ENCODE results near the gene CMTR2.

CMTR2 gene

GRCh38 chr16:71264299-71264698 is 24.9 kb downstream of the CMTR2 start:
- no peak for DNase-seq

GRCh38 chr16:71263582-71263981 is 25.6 kb downstream of the CMTR2 start:
- no peak for DNase-seq

GRCh38 chr16:71262391-71262790 is 26.8 kb downstream of the CMTR2 start:
- no peak for DNase-seq

- DNase-seq, result no peak
These were observed 28.2 kb downstream of the CMTR2 start for GRCh38 chr16:71260995-71261394.

DNA sequence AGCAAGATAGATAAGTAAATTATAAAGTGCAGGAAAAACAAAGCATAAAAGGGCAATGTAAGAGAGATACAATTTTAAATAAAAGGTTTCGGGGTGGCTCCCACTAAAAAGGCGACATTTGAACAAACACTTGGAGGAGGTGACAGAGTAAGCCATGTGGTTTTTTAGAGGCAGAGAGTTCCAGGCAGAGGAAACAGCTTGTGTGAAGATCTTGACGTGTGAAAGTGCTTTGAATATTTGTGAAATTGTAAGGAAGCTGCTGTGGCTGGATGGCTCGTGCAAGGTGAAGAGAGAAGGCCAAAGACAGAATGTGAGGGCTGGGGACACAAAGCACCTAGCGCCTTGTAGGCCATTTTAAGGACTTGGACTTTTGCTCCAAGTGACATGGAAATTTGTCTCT is 30.1 kb downstream of the CMTR2 start:
- no peak for DNase-seq

DNA sequence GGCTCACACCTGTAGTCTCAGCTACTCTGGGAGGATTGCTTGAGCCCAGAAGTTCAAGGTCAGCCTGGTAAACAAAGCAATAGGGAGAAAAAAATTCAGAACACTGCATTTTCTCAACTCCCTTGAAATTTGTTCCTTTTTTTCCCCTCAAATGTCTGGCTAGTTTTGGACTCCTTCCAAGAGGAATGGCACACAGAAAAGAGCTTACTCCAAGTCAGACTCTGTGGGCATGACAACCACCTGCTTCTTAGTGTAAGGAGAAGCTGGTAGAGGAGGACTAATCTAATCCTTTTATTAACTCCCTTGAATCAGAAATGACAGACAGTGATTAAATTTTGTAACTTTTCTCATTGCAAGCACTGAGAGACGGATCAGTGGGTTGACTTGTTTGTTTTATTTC is 30.8 kb downstream of the CMTR2 start:
- DNase-seq, result no peak

GRCh38 chr16:71257768-71258167 is 31.4 kb downstream of the CMTR2 start:
- no peak for DNase-seq

GRCh38 chr16:71255721-71256120 is 33.5 kb downstream of the CMTR2 start:
- DNase-seq, result no peak

DNA sequence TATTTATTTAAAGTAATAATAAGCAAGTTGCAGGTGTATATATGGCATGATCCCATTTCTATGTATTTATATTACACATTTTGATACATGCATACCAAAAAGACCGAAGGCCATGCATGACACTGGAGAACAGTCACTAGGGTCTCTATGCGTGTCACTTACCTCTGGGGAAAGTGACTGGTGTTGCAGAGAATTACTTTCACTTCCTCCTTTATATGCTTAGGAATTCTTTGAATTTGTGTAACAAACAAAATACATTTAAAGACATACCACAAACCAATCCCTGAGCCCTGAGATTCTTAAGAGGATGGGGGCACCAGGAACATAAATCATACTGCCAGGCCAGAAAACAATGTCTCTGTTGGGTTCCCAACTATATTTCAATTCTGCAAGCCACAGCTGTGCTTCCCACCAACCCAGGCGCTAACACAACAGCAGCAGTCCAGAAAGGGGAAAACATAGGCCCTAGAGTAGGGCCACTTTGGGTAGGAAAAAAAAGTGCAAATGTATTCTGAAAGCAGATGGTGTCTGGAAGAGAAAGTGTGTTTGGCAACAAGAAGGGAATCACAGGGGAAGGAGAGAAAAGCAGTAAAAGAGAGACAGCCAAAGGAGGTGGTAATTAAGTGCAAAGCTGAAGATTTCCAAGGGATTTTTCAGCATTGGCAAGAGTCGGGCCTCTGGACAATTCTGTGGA is 34.2 kb downstream of the CMTR2 start:
- no peak for DNase-seq

- DNase-seq, result no peak
These were observed 38.6 kb downstream of the CMTR2 start for GRCh38 chr16:71250461-71251235.

GRCh38 chr16:71249399-71249798 is 39.8 kb downstream of the CMTR2 start:
- DNase-seq, result no peak

DNA sequence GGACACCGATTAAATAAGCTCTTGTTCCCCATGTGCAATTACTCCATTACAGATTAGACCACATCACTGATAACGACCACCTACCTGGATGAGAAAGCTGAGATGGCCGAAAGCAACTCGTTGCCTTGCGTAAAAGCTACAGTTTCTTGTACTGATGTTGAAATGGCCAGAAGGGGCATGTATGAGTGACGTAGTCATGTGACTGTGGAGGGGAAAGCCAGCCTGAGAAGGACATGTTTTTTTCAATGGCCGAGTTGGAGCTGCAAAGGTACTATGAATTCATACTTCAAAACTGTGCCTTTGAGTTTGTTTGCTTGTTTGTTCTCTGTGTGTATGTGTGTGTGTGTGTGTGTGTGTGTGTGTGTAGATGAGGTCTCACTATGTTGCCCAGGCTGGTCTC is 41.7 kb downstream of the CMTR2 start:
- DNase-seq, result no peak

DNA sequence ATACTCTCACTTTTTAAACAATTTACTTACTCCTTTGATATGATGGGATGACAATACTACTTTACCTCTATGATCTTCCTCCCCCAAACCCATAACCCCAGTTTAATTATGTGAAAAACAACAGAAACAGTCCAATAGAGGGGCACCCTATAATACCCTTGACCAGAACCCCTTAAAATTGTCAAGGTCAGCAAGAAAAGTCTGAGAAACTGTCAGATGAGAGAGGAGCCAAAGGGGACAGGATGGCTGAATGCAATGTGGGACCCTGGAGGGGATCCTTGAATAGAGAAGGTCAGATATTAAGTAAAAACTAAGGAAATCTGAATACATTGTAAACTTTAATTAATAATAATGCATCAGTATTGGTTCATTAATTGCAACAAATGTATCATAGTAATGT is 42.9 kb downstream of the CMTR2 start:
- no peak for DNase-seq

DNA sequence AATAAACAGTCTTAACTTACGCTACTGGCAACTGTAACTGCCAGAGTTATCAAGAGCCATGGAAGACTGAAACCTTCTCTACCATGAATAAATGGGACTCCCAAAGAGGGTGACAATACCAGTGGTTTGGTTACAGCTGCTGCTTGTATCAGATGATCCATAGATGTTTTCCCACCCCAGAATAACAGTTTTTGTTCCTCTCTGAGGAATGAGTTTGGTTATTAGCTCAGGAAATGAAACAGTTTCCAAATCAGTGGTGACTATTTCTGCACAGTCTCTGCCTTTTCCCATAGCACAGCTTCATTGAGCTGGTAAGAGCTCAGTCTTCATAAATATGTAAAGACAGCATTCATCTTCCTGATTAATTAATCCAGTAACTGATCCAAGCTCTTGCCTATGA is 44.7 kb downstream of the CMTR2 start:
- no peak for DNase-seq

DNA sequence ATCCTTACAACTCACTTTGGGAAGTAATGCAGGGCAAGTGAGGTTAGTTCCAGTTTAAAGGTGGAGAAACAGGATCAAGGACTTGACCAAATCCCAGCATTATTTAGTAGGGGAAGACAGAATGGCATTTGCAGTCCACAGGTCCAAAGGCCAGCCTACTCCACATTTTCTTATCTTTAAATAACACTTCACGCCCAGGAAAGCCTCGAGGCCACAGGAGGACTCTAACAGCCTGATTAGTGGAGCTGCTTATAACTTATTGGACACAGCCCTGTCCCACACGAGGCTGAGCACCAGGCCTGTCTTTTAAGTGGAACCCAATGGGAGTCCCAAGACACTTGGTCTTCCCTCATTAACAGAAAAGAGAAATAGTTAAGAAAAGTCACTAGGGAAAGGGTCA is 46.6 kb downstream of the CMTR2 start:
- no peak for DNase-seq

DNA sequence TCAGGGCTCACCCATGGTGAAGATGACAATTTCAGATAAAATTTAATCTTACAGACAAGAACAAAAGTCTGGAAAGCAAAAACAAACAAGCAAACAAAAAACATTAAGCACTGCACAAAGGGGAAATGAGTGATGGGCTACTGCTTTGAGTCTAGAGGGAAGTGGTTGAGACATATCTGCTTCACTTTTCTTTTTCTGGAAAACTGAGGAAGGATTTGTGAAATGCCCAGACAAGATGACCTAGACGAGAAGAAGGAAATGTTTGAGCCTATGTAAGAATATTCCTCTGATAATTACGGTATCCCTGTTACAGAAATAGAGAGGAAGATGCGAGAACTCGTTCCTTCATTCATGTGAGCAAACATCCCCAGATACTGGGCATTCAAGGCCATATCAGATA is 47.2 kb downstream of the CMTR2 start:
- DNase-seq, result no peak
